ENCODE results near the gene JMJD6. TPM values are rescaled to one million over a fixed set of nuclear protein-coding genes. Genes with fewer than 3 reads are reported as not detected.

Gene JMJD6
- total and polyA plus RNA-seq, 2 of the 8 experiments (the other 6 are each of a cell fraction or from before 2014, with no cell fraction given) = 8.6 to 18.6 TPM

- H3K23ac ChIP-seq (ENCODE audit: insufficient read length) = no peak overlapping the region
Measured at GRCh38 chr17:76702076-76702475, 24.3 kb downstream of the JMJD6 start.

More at GRCh38 chr17:76702076-76702475, 24.3 kb downstream of the JMJD6 start:
- ChIA-PET CTCF (ENCODE audit: partially characterized antibody) (interaction anchor here (1.3 to 3.9 kb wide), 6 partner anchors 12 to 78 kb away, joined by 4 to 24 read pairs (median 12); no protein-coding TSS in a partner anchor), POLR2A (ENCODE audit: partially characterized antibody) (interaction anchor here (0.8 to 1.4 kb wide), 3 partner anchors 8 to 142 kb away, joined by 3 to 4 read pairs (median 3); no protein-coding TSS in a partner anchor)
- no peak overlapping the region for H4K5ac ChIP-seq (ENCODE audit: insufficient read length, low read depth, low read length)
- 44% methylated on average over 2 of the region's 2 CpGs; no CpG with 5 or more reads in 1 of the 2 experiments for WGBS, 2 experiments (ENCODE audit: extremely low coverage in 1 of 2, insufficient coverage in 1 of 2, insufficient read length in 1 of 2, insufficient replicate concordance in 2 of 2, low coverage in 1 of 2, low lambda C conversion rate in 2 of 2, missing lambda C conversion rate in 1 of 2)
- FAIRE-seq (no peak), DNase-seq (ENCODE audit: low read depth in 1 of 2, low spot score in 2 of 2) (no peak)
- H2BK15ac ChIP-seq (ENCODE audit: low read length) = no peak overlapping the region
- H3K9ac ChIP-seq (replicated peaks in 1 of 4; ENCODE audit: extremely low read depth in 1 of 4, low read depth in 3 of 4, low read length in 3 of 4) = no peak overlapping the region; a peak in 1 of 7 replicates
- no peak overlapping the region for H3K4ac ChIP-seq (replicated peaks; ENCODE audit: insufficient read length, low read depth, low read length)
- H2AFZ ChIP-seq (ENCODE audit: low read length) = no peak overlapping the region
- H3K9me3 ChIP-seq (ENCODE audit: insufficient read depth in 2 of 2, low read depth in 1 of 2, low read length in 1 of 2) = no peaks in the 10 kb centered on the region
- peaks cover 3% of the 10 kb centered on the region; the same call in 1 of the 2 replicates for H3K79me1 ChIP-seq (ENCODE audit: low read depth, low read length)
- H3K27ac ChIP-seq (ENCODE audit: low read depth, low read length) = no peak overlapping the region
- H3K27me3 ChIP-seq (replicated peaks in 1 of 4; ENCODE audit: control insufficient read depth in 3 of 4, extremely low read depth in 1 of 4, insufficient read depth in 3 of 4, low read length in 3 of 4) = no peaks in the 10 kb centered on the region; a peak in 1 of 7 replicates
- no peak for TF ChIP-seq HDAC6 (IDR thresholded peaks at IDR 0.05; ENCODE audit: low read depth, low read length)
- TF ChIP-seq TBP (IDR thresholded peaks at IDR 0.05; ENCODE audit: low read depth, low read length) = no peak
- no peak for TF ChIP-seq KDM4A (IDR thresholded peaks at IDR 0.05; ENCODE audit: low read depth, low read length, severe bottlenecking)
- no peak for TF ChIP-seq PHF8 (conservative IDR thresholded peaks at IDR 0.05; ENCODE audit: low read depth, low read length)
- TF ChIP-seq TAF1 (IDR thresholded peaks at IDR 0.05; ENCODE audit: low read depth, low read length) = no peak
- no peak for TF ChIP-seq JUND (IDR thresholded peaks at IDR 0.05; ENCODE audit: low read length)
- TF ChIP-seq CBX8 (IDR thresholded peaks at IDR 0.05; ENCODE audit: borderline replicate concordance, low read depth, low read length) = no peak
- no peak for TF ChIP-seq RXRA (IDR thresholded peaks at IDR 0.05; ENCODE audit: insufficient read depth, low read depth, low read length)
- TF ChIP-seq YY1 (IDR thresholded peaks at IDR 0.05; ENCODE audit: low read depth, low read length) = no peak
- no peak for TF ChIP-seq BACH1 (IDR thresholded peaks at IDR 0.05; ENCODE audit: low read length)
- TF ChIP-seq SIN3A (conservative IDR thresholded peaks at IDR 0.05 in 1 of 2, IDR thresholded peaks at IDR 0.05 in 1 of 2; ENCODE audit: low read depth in 1 of 2, low read length in 2 of 2) = no peak
- no peak for TF ChIP-seq BCL11A (IDR thresholded peaks at IDR 0.05; ENCODE audit: low read depth in 2 of 2, low read length in 2 of 2)
- no peak for TF ChIP-seq TEAD4 (IDR thresholded peaks at IDR 0.05; ENCODE audit: low read depth, low read length)
- H2BK120ac ChIP-seq (replicated peaks; ENCODE audit: low read depth, low read length) = no peak overlapping the region
- H3K18ac ChIP-seq (ENCODE audit: extremely low read depth, low read length) = no peak overlapping the region
- no peaks in the 10 kb centered on the region for H4K20me1 ChIP-seq (replicated peaks in 1 of 2; ENCODE audit: control insufficient read depth in 1 of 2, insufficient read depth in 2 of 2, low read length in 2 of 2)
- H3K14ac ChIP-seq (ENCODE audit: insufficient read length) = no peak overlapping the region
- no peaks in the 10 kb centered on the region for H3K79me2 ChIP-seq (ENCODE audit: control insufficient read depth in 1 of 2, insufficient read depth in 2 of 2, low read length in 2 of 2)
- peaks cover 0 to 29% (median 23%) of the 10 kb centered on the region in 4 experiments; a peak in 6 of 7 replicates for H3K4me1 ChIP-seq (replicated peaks in 1 of 4; ENCODE audit: control insufficient read depth in 3 of 4, insufficient read depth in 4 of 4, low read length in 3 of 4)
- H2AK5ac ChIP-seq (ENCODE audit: low read depth, low read length) = no peak overlapping the region
- no peak overlapping the region for H2BK20ac ChIP-seq (ENCODE audit: low read length)
- H3K4me3 ChIP-seq (ENCODE audit: extremely low read depth in 1 of 4, insufficient read depth in 2 of 4, low read depth in 3 of 4, low read length in 4 of 4) = no peak overlapping the region
- H3K56ac ChIP-seq (replicated peaks; ENCODE audit: insufficient read length, low read depth, low read length) = no peak overlapping the region
- H2BK12ac ChIP-seq (ENCODE audit: low read depth, low read length) = no peak overlapping the region
- H4K91ac ChIP-seq (replicated peaks; ENCODE audit: insufficient read length, low read length) = no peak overlapping the region
- H3K4me2 ChIP-seq (ENCODE audit: insufficient read depth in 1 of 2, low read depth in 2 of 2, low read length in 2 of 2) = no peak overlapping the region
- H3K36me3 ChIP-seq (ENCODE audit: control insufficient read depth in 2 of 4, insufficient read depth in 4 of 4, low read length in 3 of 4) = no peaks in the 10 kb centered on the region
- H4K8ac ChIP-seq (ENCODE audit: extremely low read depth, insufficient read depth, low read length) = no peak overlapping the region
- no peak overlapping the region for H2BK5ac ChIP-seq (ENCODE audit: low read depth, low read length)
- no peaks in the 10 kb centered on the region for H3K23me2 ChIP-seq (ENCODE audit: low read depth, low read length)

All from H1 (cell line).